DND-41 (cell line): ENCODE measurements around the gene ALPL.

ENCODE experiments used
- ATAC-seq: fragments of 200-7000 bp; cut with Tn5 transposase; 3 replicates; pipeline ENCODE4 v1.9.1; 2021; ENCODE audit warnings: low read depth; ENCODE audit not compliant: insufficient read depth
- DNase-seq: peaks from one replicate; pipeline ENCODE4 v3.0.0-alpha.2; 2020
- H2AFZ ChIP-seq: 2 replicates; pipeline ENCODE4 v1.6.0; 2012; ENCODE audit warnings: low read depth, low read length
- H3K27ac ChIP-seq: 2 replicates; pipeline ENCODE4 v1.5.1; 2012; ENCODE audit warnings: low read length, inconsistent platforms
- H3K27me3 ChIP-seq: fragments of 200-600 bp; sonication (generic); 2 replicates; pipeline ENCODE4 v1.6.0; 2012; ENCODE audit warnings: low read length, mild to moderate bottlenecking, inconsistent platforms; ENCODE audit not compliant: insufficient read depth, poor library complexity
- H3K36me3 ChIP-seq: 2 replicates; pipeline ENCODE4 v1.5.1; 2012; ENCODE audit warnings: low read length, inconsistent platforms; ENCODE audit not compliant: insufficient read depth
- H3K4me1 ChIP-seq: 2 replicates; pipeline ENCODE4 v1.5.1; 2012; ENCODE audit warnings: mild to moderate bottlenecking, low read length; ENCODE audit not compliant: insufficient read depth
- H3K4me2 ChIP-seq: 2 replicates; pipeline ENCODE4 v1.6.0; 2012; ENCODE audit warnings: mild to moderate bottlenecking, moderate library complexity, low read length, inconsistent platforms; ENCODE audit not compliant: insufficient read depth
- H3K4me3 ChIP-seq, 2 experiments: fragments of 200-600 bp in 1 of 2; shearing (Covaris generic) in 1 of 2; 2 replicates each; pipeline ENCODE4 v1.5.1; 2012 to 2016; ENCODE audit warnings: inconsistent platforms in 2 of 2, low read length in 2 of 2, mild to moderate bottlenecking in 2 of 2, low read depth in 1 of 2, moderate library complexity in 1 of 2
- H3K79me2 ChIP-seq: 2 replicates; pipeline ENCODE4 v1.6.0; 2012; ENCODE audit warnings: low read length, inconsistent platforms; ENCODE audit not compliant: insufficient read depth
- H3K9ac ChIP-seq: 2 replicates; pipeline ENCODE4 v1.6.0; 2012; ENCODE audit warnings: low read depth, mild to moderate bottlenecking, inconsistent platforms, low read length, moderate library complexity
- H3K9me3 ChIP-seq: 2 replicates; pipeline ENCODE4 v1.5.1; 2012; ENCODE audit warnings: low read length, moderate library complexity, mild to moderate bottlenecking, inconsistent platforms; ENCODE audit not compliant: insufficient read depth, severe bottlenecking
- H4K20me1 ChIP-seq: 2 replicates; pipeline ENCODE4 v1.6.0; 2012; ENCODE audit warnings: low read length; ENCODE audit not compliant: insufficient read depth
- EZH2 ChIP-seq: IDR thresholded peaks from 3 replicates; pipeline ENCODE4 v1.6.1; 2012; ENCODE audit warnings: borderline replicate concordance, low read depth, mild to moderate bottlenecking, moderate library complexity, low read length, inconsistent platforms; ENCODE audit not compliant: severe bottlenecking
- TF ChIP-seq, protein P1 (sequence below): IDR thresholded peaks from 2 replicates; pipeline ENCODE4 v1.5.1; 2012; ENCODE audit warnings: borderline replicate concordance, low read length, moderate library complexity, mild to moderate bottlenecking; ENCODE audit not compliant: poor library complexity, severe bottlenecking; ENCODE audit errors: extremely low read depth

The ALPL gene

DNA sequence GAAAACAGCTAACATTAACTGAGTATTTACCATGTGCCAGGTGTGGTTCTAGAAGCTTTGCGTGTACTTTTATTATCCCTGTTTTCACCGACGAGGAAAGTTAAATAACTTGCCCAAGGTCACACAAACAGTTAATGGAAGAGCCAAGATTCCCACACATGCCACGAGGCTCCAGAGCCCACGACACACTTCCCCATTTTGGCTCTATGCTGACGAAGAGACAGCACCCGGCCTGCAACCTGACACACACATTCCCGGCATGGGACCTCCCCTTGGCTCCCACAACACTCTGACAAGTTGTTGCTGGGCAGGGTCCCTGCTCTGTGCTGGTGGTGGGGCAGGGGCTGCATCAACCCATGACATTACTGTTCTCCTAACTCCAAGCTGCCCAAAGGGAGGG is 107.1 kb downstream of the ALPL start:
- H3K27me3 ChIP-seq, result no peaks in the 10 kb centered on the region
- no peak for TF ChIP-seq EZH2
- no peaks in the 10 kb centered on the region for H3K36me3 ChIP-seq
- ATAC-seq (no peak), DNase-seq (no peak)
- no peak overlapping the region for H3K4me2 ChIP-seq
- H3K27ac ChIP-seq, result no peak overlapping the region
- H2AFZ ChIP-seq, result no peak overlapping the region
- H3K9ac ChIP-seq, result no peak overlapping the region
- H3K4me1 ChIP-seq, result no peaks in the 10 kb centered on the region
- H4K20me1 ChIP-seq, result peaks cover 10% of the 10 kb centered on the region
- no peaks in the 10 kb centered on the region for H3K79me2 ChIP-seq
- H3K9me3 ChIP-seq, result no peaks in the 10 kb centered on the region
- H3K4me3 ChIP-seq, result no peak overlapping the region

DNA sequence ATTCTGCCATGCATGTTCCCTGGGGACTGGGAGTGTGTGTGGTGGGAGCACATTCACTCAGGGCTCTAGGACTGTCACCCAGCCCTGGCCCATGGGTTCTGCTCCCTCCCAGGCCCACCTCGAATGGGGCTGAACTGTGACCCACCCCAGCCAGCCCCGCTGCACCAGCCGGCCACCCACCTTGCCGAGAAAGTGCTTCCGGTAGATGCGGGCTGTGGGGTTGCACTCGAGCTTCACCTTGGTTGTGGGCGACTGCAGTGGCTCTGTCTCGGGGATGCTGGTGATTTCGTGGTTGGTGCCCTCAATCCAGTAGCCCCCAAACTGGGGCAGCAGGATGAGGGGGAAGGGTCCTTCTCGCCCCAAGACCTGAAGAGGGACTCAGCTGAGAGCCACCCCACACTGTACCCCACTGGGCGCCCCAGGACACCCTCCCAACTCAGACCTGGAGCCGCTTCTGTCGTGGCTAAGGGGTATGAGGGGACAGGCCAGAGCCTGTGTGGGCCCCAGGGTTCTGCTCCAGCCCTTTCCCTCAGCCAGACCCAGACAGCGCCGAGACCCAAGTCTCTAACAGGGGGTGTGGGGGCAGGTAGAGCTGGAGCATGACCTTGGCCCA is 108.0 kb downstream of the ALPL start:
- no peaks in the 10 kb centered on the region for H3K27me3 ChIP-seq

DNA sequence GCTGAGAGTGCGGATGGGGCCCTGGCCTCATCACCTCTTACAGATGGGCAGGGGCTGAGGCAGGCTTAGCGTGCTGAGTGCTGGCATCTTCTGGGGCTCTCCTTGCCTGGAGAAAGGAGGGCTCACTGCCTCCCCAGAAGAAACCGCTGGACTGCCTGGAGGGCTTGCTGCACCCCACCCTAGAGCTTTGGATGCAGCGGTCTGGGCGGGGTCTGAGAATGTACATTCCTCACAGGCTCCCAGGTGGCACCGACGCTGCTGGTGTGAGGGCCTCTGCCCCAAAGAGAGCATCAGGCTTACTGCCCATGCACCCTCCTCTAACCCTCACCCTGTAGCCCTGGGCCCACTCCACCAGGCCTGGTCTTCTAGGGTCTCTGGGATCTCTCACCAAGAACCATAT is 108.8 kb downstream of the ALPL start:
- Histone ChIP-seq H3K4me2 (no peak overlapping the region), H4K20me1 (peaks cover 13% of the 10 kb centered on the region), H3K9ac (no peak overlapping the region), H3K79me2 (no peaks in the 10 kb centered on the region), H3K27me3 (no peaks in the 10 kb centered on the region), H3K4me3 (no peak overlapping the region), H3K9me3 (no peaks in the 10 kb centered on the region), H3K4me1 (no peaks in the 10 kb centered on the region), H2AFZ (no peak overlapping the region), H3K36me3 (no peaks in the 10 kb centered on the region), H3K27ac (no peak overlapping the region)
- ATAC-seq (no peak), DNase-seq (no peak)
- TF ChIP-seq, protein P1, sequence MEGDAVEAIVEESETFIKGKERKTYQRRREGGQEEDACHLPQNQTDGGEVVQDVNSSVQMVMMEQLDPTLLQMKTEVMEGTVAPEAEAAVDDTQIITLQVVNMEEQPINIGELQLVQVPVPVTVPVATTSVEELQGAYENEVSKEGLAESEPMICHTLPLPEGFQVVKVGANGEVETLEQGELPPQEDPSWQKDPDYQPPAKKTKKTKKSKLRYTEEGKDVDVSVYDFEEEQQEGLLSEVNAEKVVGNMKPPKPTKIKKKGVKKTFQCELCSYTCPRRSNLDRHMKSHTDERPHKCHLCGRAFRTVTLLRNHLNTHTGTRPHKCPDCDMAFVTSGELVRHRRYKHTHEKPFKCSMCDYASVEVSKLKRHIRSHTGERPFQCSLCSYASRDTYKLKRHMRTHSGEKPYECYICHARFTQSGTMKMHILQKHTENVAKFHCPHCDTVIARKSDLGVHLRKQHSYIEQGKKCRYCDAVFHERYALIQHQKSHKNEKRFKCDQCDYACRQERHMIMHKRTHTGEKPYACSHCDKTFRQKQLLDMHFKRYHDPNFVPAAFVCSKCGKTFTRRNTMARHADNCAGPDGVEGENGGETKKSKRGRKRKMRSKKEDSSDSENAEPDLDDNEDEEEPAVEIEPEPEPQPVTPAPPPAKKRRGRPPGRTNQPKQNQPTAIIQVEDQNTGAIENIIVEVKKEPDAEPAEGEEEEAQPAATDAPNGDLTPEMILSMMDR, result no peak
- no peak for TF ChIP-seq EZH2

More for the DNA sequence above, 108.0 kb downstream of the ALPL start:
- ATAC-seq (no peak), DNase-seq (no peak)
- Histone ChIP-seq H3K4me3 (no peak overlapping the region), H4K20me1 (peaks cover 13% of the 10 kb centered on the region), H3K9ac (no peak overlapping the region), H3K9me3 (no peaks in the 10 kb centered on the region), H2AFZ (no peak overlapping the region), H3K36me3 (no peaks in the 10 kb centered on the region), H3K27ac (no peak overlapping the region), H3K4me1 (no peaks in the 10 kb centered on the region), H3K79me2 (no peaks in the 10 kb centered on the region), H3K4me2 (no peak overlapping the region)
- no peak for TF ChIP-seq EZH2
- TF ChIP-seq, protein P1, result no peak

DNA sequence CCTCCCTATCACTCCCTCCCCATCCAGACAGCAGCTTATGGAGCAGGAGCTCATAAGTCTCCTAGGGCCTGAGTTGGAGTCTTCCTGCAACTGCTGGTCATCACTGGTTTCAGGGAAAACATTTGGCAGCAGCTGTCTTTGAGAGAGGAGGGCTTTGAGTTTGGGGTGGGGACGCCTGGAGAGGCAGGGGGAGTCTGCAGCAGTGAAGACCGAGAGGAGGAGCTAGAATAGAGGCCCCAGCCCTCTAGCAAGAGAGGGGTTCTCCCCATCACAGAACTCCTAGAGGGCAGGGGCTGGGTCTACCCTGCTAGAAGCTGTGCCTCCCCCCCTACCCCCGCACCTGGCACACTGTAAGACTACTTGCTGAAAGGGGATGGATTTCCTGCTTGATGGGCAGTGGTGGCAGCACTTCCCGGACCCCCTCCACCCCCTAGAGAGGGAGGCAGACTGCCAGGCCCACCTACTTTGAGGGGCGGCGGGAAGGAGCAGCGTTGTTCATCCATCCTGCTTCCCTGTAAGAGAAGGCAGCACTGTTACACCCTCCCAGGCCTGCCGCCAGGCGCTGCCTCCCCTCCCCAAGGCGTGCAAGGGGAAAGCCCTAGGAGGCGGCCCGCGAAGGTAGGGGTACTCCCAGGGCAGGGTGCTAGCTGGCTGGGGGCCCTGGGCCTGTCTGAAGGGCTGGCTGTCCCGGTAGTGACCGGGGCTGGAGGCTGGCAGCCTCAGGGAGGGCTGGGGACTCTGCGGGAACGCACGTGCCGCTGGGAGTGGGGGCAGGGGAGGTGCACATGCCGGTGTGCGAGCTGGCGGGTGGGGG is 109.5 kb downstream of the ALPL start:
- H3K9ac ChIP-seq, result no peak overlapping the region
- no peaks in the 10 kb centered on the region for H3K9me3 ChIP-seq
- H3K36me3 ChIP-seq, result no peaks in the 10 kb centered on the region
- no peaks in the 10 kb centered on the region for H3K27me3 ChIP-seq
- no peak overlapping the region for H2AFZ ChIP-seq
- H3K79me2 ChIP-seq, result no peaks in the 10 kb centered on the region
- H3K4me1 ChIP-seq, result no peaks in the 10 kb centered on the region
- ATAC-seq, result no peak
- H3K4me2 ChIP-seq, result no peak overlapping the region
- no peak overlapping the region for H3K4me3 ChIP-seq
- H3K27ac ChIP-seq, result no peak overlapping the region
- no peak for TF ChIP-seq EZH2
- TF ChIP-seq, protein P1, result no peak
- DNase-seq, result no peak
- H4K20me1 ChIP-seq, result peaks cover 13% of the 10 kb centered on the region
